H9 (cell line): ENCODE data around the gene SLC9A9. TPM values are rescaled to one million over a fixed set of nuclear protein-coding genes. Genes with fewer than 3 reads are reported as not detected.

ENCODE experiments used
- DNase-seq: peaks from one replicate; pipeline ENCODE4 v3.0.0-alpha.2; 2017
- H2AFZ ChIP-seq: one replicate; pipeline ENCODE4 v1.6.1; 2013; ENCODE audit warnings: mild to moderate bottlenecking, low read length, control low read depth, moderate library complexity
- H2AK5ac ChIP-seq: 2 replicates; pipeline ENCODE4 v1.6.1; 2013; ENCODE audit warnings: low read length, control low read depth, mixed read lengths; ENCODE audit not compliant: insufficient read length
- H2BK120ac ChIP-seq: one replicate; pipeline ENCODE4 v1.6.1; 2013; ENCODE audit warnings: low read depth, mild to moderate bottlenecking, low read length, control low read depth, inconsistent platforms; ENCODE audit not compliant: poor library complexity, severe bottlenecking
- H2BK12ac ChIP-seq: 2 replicates; pipeline ENCODE4 v1.6.1; 2013; ENCODE audit warnings: low read length, control low read depth, mixed read lengths, low read depth; ENCODE audit not compliant: insufficient read length
- H2BK15ac ChIP-seq: 2 replicates; pipeline ENCODE4 v1.6.1; 2013; ENCODE audit warnings: low read depth, low read length, control low read depth
- H2BK20ac ChIP-seq: one replicate; pipeline ENCODE4 v1.6.1; 2013; ENCODE audit warnings: low read depth, mild to moderate bottlenecking, low read length, control low read depth, inconsistent platforms; ENCODE audit not compliant: poor library complexity, severe bottlenecking
- H2BK5ac ChIP-seq: 2 replicates; pipeline ENCODE4 v1.6.1; 2013; ENCODE audit warnings: low read length, control low read depth, mixed read lengths; ENCODE audit not compliant: insufficient read length
- H3K14ac ChIP-seq: 2 replicates; pipeline ENCODE4 v1.6.1; 2013; ENCODE audit warnings: low read length, control low read depth; ENCODE audit not compliant: insufficient read depth
- H3K18ac ChIP-seq: 2 replicates; pipeline ENCODE4 v1.6.1; 2013; ENCODE audit warnings: low read depth, mild to moderate bottlenecking, mixed read lengths, low read length, control low read depth; ENCODE audit not compliant: insufficient read length
- H3K23ac ChIP-seq: 2 replicates; pipeline ENCODE4 v1.6.1; 2013; ENCODE audit warnings: low read length, control low read depth, mixed read lengths, low read depth; ENCODE audit not compliant: insufficient read length
- H3K23me2 ChIP-seq: 2 replicates; pipeline ENCODE4 v1.6.1; 2013; ENCODE audit warnings: low read depth, mild to moderate bottlenecking, mixed read lengths, low read length, control low read depth; ENCODE audit not compliant: insufficient read length, poor library complexity, severe bottlenecking
- H3K27ac ChIP-seq: 2 replicates; pipeline ENCODE4 v1.5.1; 2013; ENCODE audit warnings: low read length, control low read depth, mixed read lengths, low read depth; ENCODE audit not compliant: insufficient read length
- H3K27me3 ChIP-seq: 2 replicates; pipeline ENCODE4 v1.6.1; 2013; ENCODE audit warnings: low read length, control low read depth, inconsistent platforms; ENCODE audit not compliant: insufficient read depth
- H3K4ac ChIP-seq: 2 replicates; pipeline ENCODE4 v1.6.1; 2013; ENCODE audit warnings: low read depth, mild to moderate bottlenecking, control low read depth, inconsistent platforms, low read length, moderate library complexity
- H3K4me1 ChIP-seq: 2 replicates; pipeline ENCODE4 v1.6.1; 2013; ENCODE audit warnings: low read length, control low read depth, inconsistent platforms; ENCODE audit not compliant: insufficient read depth
- H3K4me2 ChIP-seq: 2 replicates; pipeline ENCODE4 v1.6.1; 2013; ENCODE audit warnings: low read length, control low read depth, mixed read lengths; ENCODE audit not compliant: insufficient read length, insufficient read depth
- H3K56ac ChIP-seq: 2 replicates; pipeline ENCODE4 v1.6.1; 2013; ENCODE audit warnings: low read depth, mild to moderate bottlenecking, mixed read lengths, low read length, control low read depth; ENCODE audit not compliant: insufficient read length
- H3K79me1 ChIP-seq: 2 replicates; pipeline ENCODE4 v1.6.1; 2013; ENCODE audit warnings: low read depth, mild to moderate bottlenecking, moderate library complexity, low read length, control low read depth, inconsistent platforms; ENCODE audit not compliant: insufficient read depth, poor library complexity, severe bottlenecking
- H3K79me2 ChIP-seq: 2 replicates; pipeline ENCODE4 v1.6.1; 2013; ENCODE audit warnings: low read length, control low read depth, inconsistent platforms; ENCODE audit not compliant: insufficient read depth
- H3K9ac ChIP-seq: 2 replicates; pipeline ENCODE4 v1.6.1; 2013; ENCODE audit warnings: low read length, control low read depth, mixed read lengths; ENCODE audit not compliant: insufficient read length; ENCODE audit errors: extremely low read depth
- H3K9me3 ChIP-seq: one replicate; pipeline ENCODE4 v1.6.1; 2013; ENCODE audit warnings: low read depth, low read length, inconsistent platforms; ENCODE audit not compliant: control insufficient read depth
- H3T11ph ChIP-seq: one replicate; pipeline ENCODE4 v1.6.1; 2013; ENCODE audit warnings: mild to moderate bottlenecking, low read length, control low read depth, inconsistent platforms
- H4K20me1 ChIP-seq: one replicate; pipeline ENCODE4 v1.6.1; 2013; ENCODE audit not compliant: control insufficient read depth, insufficient read length, insufficient read depth
- H4K5ac ChIP-seq: 2 replicates; pipeline ENCODE4 v1.6.1; 2013; ENCODE audit warnings: low read depth, mild to moderate bottlenecking, mixed read lengths, low read length, control low read depth; ENCODE audit not compliant: insufficient read length
- H4K8ac ChIP-seq: replicated peaks from 2 replicates; pipeline ENCODE4 v1.6.1; 2013; ENCODE audit warnings: low read length, control low read depth, mixed read lengths, low read depth; ENCODE audit not compliant: insufficient read length
- H4K91ac ChIP-seq: 2 replicates; pipeline ENCODE4 v1.6.1; 2013; ENCODE audit warnings: low read depth, mild to moderate bottlenecking, moderate library complexity, mixed read lengths, low read length, control low read depth; ENCODE audit not compliant: insufficient read length
- H3K27ac Mint-ChIP-seq, 3 experiments: 2 replicates in 2 of 3; 3 replicates in 1 of 3; pipeline ENCODE4 v1.8.0; 2020 to 2021; ENCODE audit warnings: mixed read lengths in 3 of 3, mild to moderate bottlenecking in 1 of 3, moderate library complexity in 1 of 3
- H3K27me3 Mint-ChIP-seq: 2 replicates; pipeline ENCODE4 v1.8.0; 2021; ENCODE audit warnings: low read depth, mild to moderate bottlenecking, moderate library complexity, mixed read lengths
- H3K36me3 Mint-ChIP-seq, 3 experiments: 2 replicates in 2 of 3; 3 replicates in 1 of 3; pipeline ENCODE4 v1.8.0; 2020 to 2021; ENCODE audit warnings: low read depth in 3 of 3, mixed read lengths in 3 of 3; ENCODE audit not compliant: insufficient read depth in 1 of 3
- H3K4me1 Mint-ChIP-seq, 2 experiments: 2 replicates each; pipeline ENCODE4 v1.8.0; 2020; ENCODE audit warnings: mixed read lengths in 2 of 2
- H3K4me3 Mint-ChIP-seq, 2 experiments: 2 replicates in 1 of 2; 3 replicates in 1 of 2; pipeline ENCODE4 v1.8.0; 2020 to 2021; ENCODE audit warnings: mild to moderate bottlenecking in 2 of 2, mixed read lengths in 2 of 2, moderate library complexity in 1 of 2
- H3K9me3 Mint-ChIP-seq, 2 experiments: 2 replicates in 1 of 2; 3 replicates in 1 of 2; pipeline ENCODE4 v1.8.0; 2020; ENCODE audit warnings: mild to moderate bottlenecking in 2 of 2, mixed read lengths in 2 of 2, moderate library complexity in 1 of 2
- CTCF ChIP-seq: fragments of 200-600 bp; sonication (generic); conservative IDR thresholded peaks from 3 replicates; pipeline ENCODE4 v1.8.0; 2021; ENCODE audit warnings: antibody characterized with exemption, mild to moderate bottlenecking
- WGBS: extraction: QIAGEN DNeasy Blood & Tissue Kit; methylation state at CpG from one replicate; pipeline ENCODE4 v1.1.7; 2013; ENCODE audit warnings: missing lambda C conversion rate, low lambda C conversion rate, mixed read lengths; ENCODE audit not compliant: insufficient read length; ENCODE audit errors: extremely low coverage; 5-methylcytosine and 5-hydroxymethylcytosine counted together
- total RNA-seq: library from RNA; stranded (reverse); gene quantifications from 2 replicates; pipeline ENCODE4 v1.2.1, GENCODE V29; 2021

The SLC9A9 gene
- total RNA-seq, 1 experiment from 2014 or later = 0.35 TPM

GRCh38 chr3:143277531-143277930, 570.7 kb downstream of the SLC9A9 start:
- no peak overlapping the region for H3K4ac ChIP-seq
- Mint-ChIP-seq H3K4me3 (no peak overlapping the region), H3K9me3 (no peaks in the 10 kb centered on the region), H3K4me1 (no peaks in the 10 kb centered on the region), H3K27me3 (no peaks in the 10 kb centered on the region), H3K36me3 (no peaks in the 10 kb centered on the region), H3K27ac (no peak overlapping the region)
- no peak overlapping the region for H2BK120ac ChIP-seq
- no peak overlapping the region for H4K5ac ChIP-seq
- no peak overlapping the region for H2BK12ac ChIP-seq
- H2BK5ac ChIP-seq = no peak overlapping the region
- H4K8ac ChIP-seq = no peak overlapping the region
- H3K23ac ChIP-seq = no peak overlapping the region
- H3K9me3 ChIP-seq = no peaks in the 10 kb centered on the region
- H3K79me2 ChIP-seq = no peaks in the 10 kb centered on the region
- no CpG with 5 or more reads among the region's 2 CpGs for WGBS
- no peak overlapping the region for H3K4me2 ChIP-seq
- H3T11ph ChIP-seq = no peak overlapping the region
- no peaks in the 10 kb centered on the region for H3K4me1 ChIP-seq
- no peaks in the 10 kb centered on the region for H4K20me1 ChIP-seq
- no peak overlapping the region for H3K14ac ChIP-seq
- TF ChIP-seq CTCF = no peak
- no peak overlapping the region for H2BK15ac ChIP-seq
- H2AFZ ChIP-seq = no peak overlapping the region
- no peak overlapping the region for H3K27ac ChIP-seq
- H3K9ac ChIP-seq = no peak overlapping the region
- no peak for DNase-seq
- no peaks in the 10 kb centered on the region for H3K79me1 ChIP-seq
- no peaks in the 10 kb centered on the region for H3K27me3 ChIP-seq
- H2AK5ac ChIP-seq = no peak overlapping the region
- no peak overlapping the region for H3K18ac ChIP-seq
- H4K91ac ChIP-seq = no peak overlapping the region
- H2BK20ac ChIP-seq = no peak overlapping the region
- H3K56ac ChIP-seq = no peak overlapping the region
- no peaks in the 10 kb centered on the region for H3K23me2 ChIP-seq
